GF-D8 (cell line): Measurements from ENCODE around the gene ZFR.
"Not testable (repeated sequence)": the region's sequence is repeated elsewhere in the genome, so short reads cannot be mapped to it uniquely, and the experiment has no call there.

Experiments
- DNase-seq: peaks from one replicate; lab custom pipeline; 2025; lab: John Stamatoyannopoulos, UW

The ZFR gene

GRCh38 chr5:32406650-32407049 lies 37.9 kb downstream of the ZFR start:
- DNase-seq = no peak

- DNase-seq = no peak
Observed at GRCh38 chr5:32405507-32405906, 39.0 kb downstream of the ZFR start.

GRCh38 chr5:32403760-32404159 lies 40.8 kb downstream of the ZFR start:
- no peak for DNase-seq

- no peak for DNase-seq
Observed at GRCh38 chr5:32400401-32400800, 44.1 kb downstream of the ZFR start.

- not testable (repeated sequence) for DNase-seq
Observed at GRCh38 chr5:32398754-32399153, 45.8 kb downstream of the ZFR start.

GRCh38 chr5:32394981-32395380 lies 49.6 kb downstream of the ZFR start:
- DNase-seq = no peak

GRCh38 chr5:32392039-32392438 lies 52.5 kb downstream of the ZFR start:
- no peak for DNase-seq

- no peak for DNase-seq
Observed at GRCh38 chr5:32390819-32391591, 53.5 kb downstream of the ZFR start.

GRCh38 chr5:32388432-32389129 lies 56.0 kb downstream of the ZFR start:
- no peak for DNase-seq

- DNase-seq = no peak
Observed at GRCh38 chr5:32387841-32388240, 56.7 kb downstream of the ZFR start.

GRCh38 chr5:32387211-32387610 lies 57.3 kb downstream of the ZFR start:
- no peak for DNase-seq

- no peak for DNase-seq
Observed at GRCh38 chr5:32384621-32385020, 59.9 kb downstream of the ZFR start.

GRCh38 chr5:32383586-32383985 lies 61.0 kb downstream of the ZFR start:
- DNase-seq = no peak

- DNase-seq = no peak
Observed at GRCh38 chr5:32383065-32383464, 61.5 kb downstream of the ZFR start.

GRCh38 chr5:32379421-32379820 lies 65.1 kb downstream of the ZFR start:
- no peak for DNase-seq

GRCh38 chr5:32378966-32379365 lies 65.6 kb downstream of the ZFR start:
- no peak for DNase-seq

- no peak for DNase-seq
Observed at GRCh38 chr5:32369542-32370155, 74.9 kb downstream of the ZFR start.

GRCh38 chr5:32369032-32369431 lies 75.5 kb downstream of the ZFR start:
- no peak for DNase-seq

- not testable (repeated sequence) for DNase-seq
Observed at GRCh38 chr5:32367271-32367670, 77.3 kb downstream of the ZFR start.

- DNase-seq = no peak
Observed at GRCh38 chr5:32365623-32366022, 78.9 kb downstream of the ZFR start.

- no peak for DNase-seq
Observed at GRCh38 chr5:32363030-32363429, 81.5 kb downstream of the ZFR start.

- DNase-seq = no peak
Observed at GRCh38 chr5:32362527-32362926, 82.0 kb downstream of the ZFR start.

- no peak for DNase-seq
Observed at GRCh38 chr5:32360906-32361305, 83.6 kb downstream of the ZFR start.
